T-helper 9 cell (primary cell): ENCODE results near the gene GABRG2.

Experiments
- DNase-seq: peaks from one replicate; pipeline ENCODE4 v3.0.0-alpha.2; 2020

GABRG2 gene

GRCh38 chr5:162196351-162196750 is 128.8 kb downstream of the GABRG2 start:
- DNase-seq, result no peak

GRCh38 chr5:162202285-162202880 is 134.8 kb downstream of the GABRG2 start:
- no peak for DNase-seq
